HS-5 (cell line): ENCODE results near the gene DUOXA1.

Experiments used
- DNase-seq: peaks from one replicate; pipeline ENCODE4 v3.0.0-alpha.2; 2012; ENCODE audit warnings: low read depth

The DUOXA1 gene

GRCh38 chr15:45130291-45131000 lies 767 bp upstream of the DUOXA1 start:
- DNase-seq, result no peak

GRCh38 chr15:45128971-45129639 lies 574 bp downstream of the DUOXA1 start:
- DNase-seq, result no peak

DNA sequence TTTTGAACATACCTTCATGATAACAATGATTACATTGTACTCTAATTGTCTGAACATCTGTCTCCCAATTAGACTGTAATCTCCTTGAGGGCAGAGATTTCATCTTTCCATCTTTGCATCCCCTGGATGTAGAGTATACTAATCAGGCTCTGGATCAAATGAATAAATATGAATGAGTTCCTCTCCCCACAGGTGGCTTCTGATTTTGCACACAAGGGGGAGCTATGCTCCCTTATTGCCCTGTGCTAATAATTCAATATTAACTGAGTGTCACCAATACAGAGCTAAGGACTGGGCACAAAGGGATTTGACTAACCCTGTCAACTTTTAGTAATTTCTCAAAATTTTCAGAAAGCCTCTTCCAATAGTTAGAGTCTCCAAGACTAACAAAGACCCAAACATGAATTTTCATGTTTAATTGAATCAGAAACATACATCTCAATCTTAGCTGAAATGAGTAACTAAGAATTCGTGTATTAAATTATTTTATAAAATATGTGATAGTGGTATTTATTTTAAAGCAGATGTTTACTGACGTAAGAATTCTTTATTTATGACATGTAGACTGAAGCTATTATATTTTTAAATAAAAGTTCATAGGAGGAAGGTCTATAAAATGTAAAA lies 3.0 kb downstream of the DUOXA1 start:
- DNase-seq, result no peak

DNA sequence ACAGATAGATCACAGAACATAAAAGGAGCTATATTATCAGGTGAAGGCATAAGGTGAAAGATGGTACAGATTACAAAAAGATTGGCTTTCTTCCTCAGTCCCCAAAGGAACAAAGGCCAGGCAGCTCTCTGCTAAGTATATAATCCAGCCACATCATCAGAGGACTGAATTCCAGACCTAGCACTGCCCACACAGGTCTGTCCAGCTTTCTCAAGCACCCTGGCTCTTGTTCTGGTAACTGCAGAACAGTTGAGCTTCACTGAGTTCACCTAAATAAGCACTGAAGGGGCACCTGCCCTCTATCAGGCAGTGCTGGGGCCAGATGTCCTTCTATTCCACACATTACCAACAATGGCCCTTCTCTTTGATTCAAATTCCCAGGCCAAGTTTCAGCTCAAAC lies 6.3 kb downstream of the DUOXA1 start:
- DNase-seq, result no peak

DNA sequence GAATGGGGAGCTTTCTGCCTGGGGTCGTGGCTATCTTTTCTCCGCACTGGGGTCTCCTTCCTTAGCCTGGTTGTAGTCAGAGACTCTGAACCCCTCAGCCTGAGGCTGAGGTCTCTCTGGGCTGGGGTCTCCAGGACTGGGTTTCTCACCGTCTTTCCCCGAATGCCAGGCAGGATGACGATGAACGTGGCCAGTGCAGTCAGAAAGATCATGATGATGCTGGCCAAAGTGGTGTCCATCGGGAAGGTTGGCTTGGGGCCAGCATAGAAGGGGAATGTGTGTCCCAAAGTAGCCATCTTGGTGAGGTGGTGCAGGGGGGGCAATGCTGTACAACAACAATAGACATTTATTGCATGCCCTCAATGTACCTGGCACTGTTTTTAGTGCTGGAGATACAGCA lies 7.0 kb downstream of the DUOXA1 start:
- DNase-seq, result no peak

DNA sequence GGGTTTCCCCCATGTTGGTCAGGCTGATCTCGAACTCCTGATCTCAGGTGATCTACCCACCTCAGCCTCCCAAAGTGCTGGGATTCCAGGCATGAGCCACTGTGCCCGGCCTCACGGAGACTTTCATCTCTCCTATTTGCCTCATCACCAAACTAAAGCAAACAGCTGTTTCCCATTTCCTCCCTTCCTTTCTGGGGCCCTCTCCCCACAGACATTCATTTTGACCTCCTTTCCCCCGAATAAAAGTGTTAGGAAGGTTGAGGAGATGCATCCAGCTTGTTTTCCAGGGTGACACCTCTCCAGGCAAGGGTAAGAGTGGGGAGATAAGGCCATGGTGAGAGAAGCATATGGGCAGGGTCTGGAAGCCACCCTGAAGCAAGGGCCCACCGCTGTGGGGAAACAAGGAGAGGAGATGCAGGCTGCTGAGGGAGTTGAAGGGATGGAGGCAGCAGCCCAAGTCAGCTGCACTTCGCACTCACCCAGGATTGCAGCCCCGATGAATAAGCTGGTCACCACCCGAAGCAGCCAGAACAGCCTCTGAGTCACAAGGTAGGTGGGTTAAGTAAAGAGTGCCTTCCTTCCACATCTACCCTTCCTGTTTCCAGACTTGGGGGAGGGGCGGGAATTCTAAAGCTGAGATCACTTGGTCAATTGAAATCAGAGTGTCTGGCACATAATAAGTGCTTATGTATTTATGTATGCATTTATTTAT lies 7.8 kb downstream of the DUOXA1 start:
- DNase-seq, result peak; percentile 78

- DNase-seq, result no peak
Observed at GRCh38 chr15:45121020-45121419, 8.7 kb downstream of the DUOXA1 start.

DNA sequence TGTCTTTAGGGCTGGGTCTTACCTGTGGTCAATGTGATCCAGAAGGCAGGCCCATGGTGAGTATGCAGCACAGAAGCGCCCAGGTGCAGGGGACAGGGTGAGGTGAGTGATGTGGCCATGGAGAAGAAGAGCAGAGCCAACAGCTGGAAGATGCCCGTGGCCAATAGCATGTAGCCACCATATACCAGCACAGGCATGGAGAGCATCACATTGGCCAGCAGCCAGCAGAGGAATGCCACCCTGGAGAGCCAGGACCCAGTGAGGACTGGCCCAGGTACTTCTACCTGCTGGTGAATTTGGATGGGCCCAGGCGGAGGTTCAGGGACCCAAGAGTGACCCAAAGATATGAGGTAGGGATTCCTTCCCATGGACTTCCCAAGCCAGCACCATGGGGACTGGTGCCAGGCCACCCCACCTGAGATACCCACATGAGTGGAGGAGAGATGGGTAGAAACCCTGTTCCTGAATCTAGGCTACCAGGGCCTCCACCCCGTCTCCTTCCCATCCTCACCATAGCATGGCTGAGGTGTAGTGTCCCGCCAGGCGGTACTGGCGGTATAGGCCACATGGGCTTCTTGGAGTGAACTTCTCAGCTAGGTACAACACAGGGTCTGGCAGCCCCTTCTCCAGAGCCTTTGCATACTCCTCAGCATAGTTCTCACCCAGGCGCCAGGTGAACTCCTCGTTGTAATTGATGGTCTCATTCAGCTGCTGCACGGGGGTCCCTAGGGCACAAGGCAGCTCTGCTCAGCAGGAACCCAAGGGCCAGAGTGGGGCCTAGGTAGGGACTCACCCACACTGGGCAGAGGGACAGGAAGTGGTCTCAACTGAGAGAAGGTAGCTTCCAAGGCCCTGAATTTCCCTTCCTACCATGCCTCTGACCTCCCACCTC lies 9.4 kb downstream of the DUOXA1 start:
- DNase-seq, result no peak

GRCh38 chr15:45118996-45119395 lies 10.7 kb downstream of the DUOXA1 start:
- DNase-seq, result no peak

GRCh38 chr15:45118131-45118588 lies 11.5 kb downstream of the DUOXA1 start:
- DNase-seq, result peak; percentile 31

DNA sequence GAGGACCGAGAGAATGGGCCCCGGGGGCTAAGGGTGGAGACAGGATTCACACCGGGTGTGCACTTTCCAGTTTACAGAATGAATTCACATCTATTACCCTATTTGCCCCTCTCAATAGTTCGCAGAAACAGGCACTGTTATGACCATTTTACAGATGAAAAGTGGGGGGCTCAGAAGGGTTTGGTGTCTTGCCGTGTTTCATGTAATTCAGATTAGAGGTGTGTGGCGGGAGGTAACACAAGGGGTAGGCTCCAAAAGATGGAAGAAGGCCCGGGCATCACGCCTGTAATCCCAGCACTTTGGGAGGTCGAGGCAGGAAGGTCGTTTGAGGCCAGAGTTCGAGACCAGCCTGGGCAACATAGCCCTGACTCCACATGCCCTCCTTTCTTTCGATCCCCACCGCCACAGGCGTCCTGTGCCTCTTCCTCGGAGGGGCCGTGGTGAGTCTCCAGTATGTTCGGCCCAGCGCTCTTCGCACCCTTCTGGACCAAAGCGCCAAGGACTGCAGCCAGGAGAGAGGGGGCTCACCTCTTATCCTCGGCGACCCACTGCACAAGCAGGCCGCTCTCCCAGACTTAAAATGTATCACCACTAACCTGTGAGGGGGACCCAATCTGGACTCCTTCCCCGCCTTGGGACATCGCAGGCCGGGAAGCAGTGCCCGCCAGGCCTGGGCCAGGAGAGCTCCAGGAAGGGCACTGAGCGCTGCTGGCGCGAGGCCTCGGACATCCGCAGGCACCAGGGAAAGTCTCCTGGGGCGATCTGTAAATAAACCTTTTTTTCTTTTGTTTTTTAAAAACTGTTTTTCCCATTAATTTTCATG lies 12.2 kb downstream of the DUOXA1 start:
- DNase-seq, result no peak

GRCh38 chr15:45116482-45117307 lies 13.0 kb downstream of the DUOXA1 start:
- no peak for DNase-seq

GRCh38 chr15:45116006-45116481 lies 13.6 kb downstream of the DUOXA1 start:
- no peak for DNase-seq

GRCh38 chr15:45115312-45115820 lies 14.3 kb downstream of the DUOXA1 start:
- DNase-seq, result no peak

- no peak for DNase-seq
Observed at GRCh38 chr15:45114751-45115085, 15.0 kb downstream of the DUOXA1 start.

GRCh38 chr15:45114076-45114750 lies 15.5 kb downstream of the DUOXA1 start, which contains the start of the genes DUOX2 and DUOXA2:
Gene DUOX2, minus strand, starts transcription at chr15:45114172. Its CDS starts 761 bp downstream, at chr15:45113411.
Gene DUOXA2, plus strand, starts transcription at chr15:45114326. Its CDS starts 280 bp downstream, at chr15:45114606.
- DNase-seq, result no peak

DNA sequence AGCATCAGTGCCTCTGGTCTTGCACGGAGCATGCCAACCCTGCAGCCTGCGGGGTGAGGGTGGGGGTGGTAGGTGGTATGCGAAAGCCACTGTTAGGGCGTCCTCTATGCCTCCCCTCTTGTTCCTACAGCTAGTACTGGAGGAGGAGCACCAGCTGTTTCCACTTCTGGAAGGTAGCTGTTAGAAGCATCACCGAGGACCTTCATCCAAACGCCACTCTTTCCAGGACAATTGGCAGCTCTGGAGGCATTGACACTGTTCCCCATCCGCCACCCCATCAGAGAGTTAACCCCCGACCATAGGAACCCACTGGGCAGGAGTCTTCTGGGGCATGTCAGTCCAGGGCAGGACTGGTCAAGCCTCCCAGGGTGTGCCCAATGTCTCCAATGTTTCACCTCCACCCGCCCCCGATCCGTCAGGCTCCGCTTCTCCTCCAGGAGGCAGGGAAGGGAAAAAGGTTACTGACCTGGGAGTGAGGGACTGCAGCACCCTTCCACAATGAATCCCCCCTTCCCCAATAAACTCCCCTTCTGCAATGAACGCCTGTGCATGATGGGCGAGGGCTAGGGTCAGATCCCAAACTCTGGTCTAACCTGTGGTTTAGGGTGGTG lies 16.2 kb downstream of the DUOXA1 start:
- DNase-seq, result no peak
